Glutamatergic neuron (in vitro differentiated cells): ENCODE measurements around the gene NSUN7. TPM values are rescaled to one million over a fixed set of nuclear protein-coding genes. Genes with fewer than 3 reads are reported as not detected.

Experiments
- DNase-seq: peaks from one replicate; pipeline ENCODE4 v3.0.0; 2022
- H3K27ac Mint-ChIP-seq: one replicate; pipeline ENCODE4 v1.8.0; 2020; ENCODE audit warnings: mild to moderate bottlenecking, mixed read lengths, inconsistent platforms; ENCODE audit not compliant: unreplicated experiment
- H3K27me3 Mint-ChIP-seq: one replicate; pipeline ENCODE4 v1.8.0; 2020; ENCODE audit warnings: mild to moderate bottlenecking, moderate library complexity, mixed read lengths, inconsistent platforms; ENCODE audit not compliant: unreplicated experiment
- H3K36me3 Mint-ChIP-seq: one replicate; pipeline ENCODE4 v1.8.0; 2020; ENCODE audit warnings: mild to moderate bottlenecking, mixed read lengths, inconsistent platforms; ENCODE audit not compliant: unreplicated experiment
- H3K4me1 Mint-ChIP-seq: one replicate; pipeline ENCODE4 v1.8.0; 2020; ENCODE audit warnings: mild to moderate bottlenecking, low read depth, mixed read lengths, inconsistent platforms; ENCODE audit not compliant: unreplicated experiment
- H3K4me3 Mint-ChIP-seq: one replicate; pipeline ENCODE4 v1.8.0; 2020; ENCODE audit warnings: mild to moderate bottlenecking, mixed read lengths, inconsistent platforms; ENCODE audit not compliant: unreplicated experiment
- H3K9me3 Mint-ChIP-seq: one replicate; pipeline ENCODE4 v1.8.0; 2020; ENCODE audit warnings: mild to moderate bottlenecking, moderate library complexity, mixed read lengths, inconsistent platforms; ENCODE audit not compliant: unreplicated experiment
- CTCF ChIP-seq: fragments of 200-600 bp; sonication (generic); IDR thresholded peaks from one replicate; pipeline ENCODE4 v1.5.0; 2021; ENCODE audit not compliant: partially characterized antibody, unreplicated experiment
- total RNA-seq: library from RNA; stranded (reverse); fragmentation: NEBNext Ultra II Directional; extraction: Animal tissue kit (Norgen Biotek cat#: 25700); gene quantifications from one replicate; pipeline ENCODE4 v1.2.1, GENCODE V29; 2021; ENCODE audit not compliant: unreplicated experiment

Gene NSUN7
- total RNA-seq, 1 donor from 2014 or later = 0.25 TPM

- Mint-ChIP-seq H3K27ac (no peak overlapping the region), H3K4me1 (peaks cover 18% of the 10 kb centered on the region), H3K36me3 (peaks cover 4% of the 10 kb centered on the region), H3K27me3 (peaks cover 2% of the 10 kb centered on the region), H3K4me3 (no peak overlapping the region), H3K9me3 (peaks cover 3% of the 10 kb centered on the region)
- TF ChIP-seq CTCF = no peak
- no peak for DNase-seq
These were observed 87.5 kb downstream of the NSUN7 start for GRCh38 chr4:40837094-40837870.

- H3K9me3 Mint-ChIP-seq = peaks cover 3% of the 10 kb centered on the region
- H3K27me3 Mint-ChIP-seq = peaks cover 2% of the 10 kb centered on the region
- no peak for DNase-seq
- H3K4me3 Mint-ChIP-seq = no peak overlapping the region
- no peaks in the 10 kb centered on the region for H3K36me3 Mint-ChIP-seq
- H3K4me1 Mint-ChIP-seq = peaks cover 18% of the 10 kb centered on the region
- H3K27ac Mint-ChIP-seq = no peak overlapping the region
- no peak for TF ChIP-seq CTCF
These were observed 89.0 kb downstream of the NSUN7 start for GRCh38 chr4:40838742-40839141.

- DNase-seq = no peak
- H3K4me3 Mint-ChIP-seq = no peak overlapping the region
- no peak overlapping the region for H3K27ac Mint-ChIP-seq
- no peaks in the 10 kb centered on the region for H3K27me3 Mint-ChIP-seq
- peaks cover 2% of the 10 kb centered on the region for H3K9me3 Mint-ChIP-seq
- H3K4me1 Mint-ChIP-seq = peaks cover 10% of the 10 kb centered on the region
- H3K36me3 Mint-ChIP-seq = no peaks in the 10 kb centered on the region
- no peak for TF ChIP-seq CTCF
These were observed 90.7 kb downstream of the NSUN7 start for GRCh38 chr4:40840255-40840984.

- no peaks in the 10 kb centered on the region for H3K9me3 Mint-ChIP-seq
- no peaks in the 10 kb centered on the region for H3K36me3 Mint-ChIP-seq
- no peak overlapping the region for H3K4me3 Mint-ChIP-seq
- peaks cover 2% of the 10 kb centered on the region for H3K27me3 Mint-ChIP-seq
- peak overlapping the region; percentile 3 for H3K27ac Mint-ChIP-seq
- peak; percentile 93 for DNase-seq
- peaks cover 5% of the 10 kb centered on the region for H3K4me1 Mint-ChIP-seq
- TF ChIP-seq CTCF = peak; percentile 77
These were observed 91.3 kb downstream of the NSUN7 start for GRCh38 chr4:40840985-40841571.
